Measurements from ENCODE around the gene SDF2L1.

DNA sequence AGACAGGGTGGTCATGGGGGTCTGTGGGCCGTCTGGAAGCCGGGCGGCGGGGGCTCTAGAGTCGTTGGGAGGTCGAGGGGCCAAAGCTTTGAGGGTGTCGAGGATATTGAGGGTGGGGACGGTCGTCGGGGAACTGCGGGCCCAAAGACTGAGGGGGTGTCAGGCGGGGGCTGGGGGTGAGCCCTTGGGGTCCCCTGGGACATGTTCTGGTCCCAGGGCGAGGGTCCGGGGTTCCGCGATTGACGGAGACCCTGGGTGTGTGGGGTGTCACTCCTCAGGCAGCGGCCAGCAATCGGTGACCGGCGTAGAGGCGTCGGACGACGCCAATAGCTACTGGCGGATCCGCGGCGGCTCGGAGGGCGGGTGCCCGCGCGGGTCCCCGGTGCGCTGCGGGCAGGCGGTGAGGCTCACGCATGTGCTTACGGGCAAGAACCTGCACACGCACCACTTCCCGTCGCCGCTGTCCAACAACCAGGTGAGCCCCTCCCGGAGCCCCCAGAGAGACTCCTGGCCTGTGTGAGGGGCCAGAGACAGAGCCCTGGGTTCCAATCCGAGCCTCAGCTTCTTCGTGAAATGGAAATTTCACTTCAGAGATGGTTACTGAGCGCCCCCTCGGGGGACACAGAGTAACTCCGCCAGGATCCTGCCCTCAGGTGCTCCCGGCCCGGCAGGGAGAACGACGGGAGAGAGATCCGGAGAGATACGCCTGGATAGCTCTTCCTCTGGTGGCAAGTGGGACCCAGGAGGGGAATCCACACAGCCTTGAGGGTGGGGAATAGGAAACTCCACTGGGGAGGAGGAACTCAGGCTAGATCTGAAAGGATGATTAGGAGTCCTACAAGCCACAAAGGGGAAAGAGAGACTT lies 714 bp downstream of the SDF2L1 start:
- TF ChIP-seq PATZ1 (CRISPR knock-in tag; IDR thresholded peaks at IDR 0.05; ENCODE audit: borderline replicate concordance): no peak
- no peak for TF ChIP-seq RARB (CRISPR knock-in tag; IDR thresholded peaks at IDR 0.05)
- TF ChIP-seq CSDC2 (CRISPR knock-in tag; IDR thresholded peaks at IDR 0.05): no peak
- TF ChIP-seq POU6F1 (CRISPR knock-in tag; IDR thresholded peaks at IDR 0.05; ENCODE audit: borderline replicate concordance, low read depth): no peak
- TF ChIP-seq OSR1 (CRISPR knock-in tag; IDR thresholded peaks at IDR 0.05): no peak
- TF ChIP-seq ZNF565 (CRISPR knock-in tag; conservative IDR thresholded peaks at IDR 0.05; ENCODE audit: low read depth): no peak
